ENCODE data around the gene PHEX.
"Not testable (repeated sequence)": the region's sequence is repeated elsewhere in the genome, so short reads cannot be mapped to it uniquely, and the experiment has no call there.

PHEX gene

DNA sequence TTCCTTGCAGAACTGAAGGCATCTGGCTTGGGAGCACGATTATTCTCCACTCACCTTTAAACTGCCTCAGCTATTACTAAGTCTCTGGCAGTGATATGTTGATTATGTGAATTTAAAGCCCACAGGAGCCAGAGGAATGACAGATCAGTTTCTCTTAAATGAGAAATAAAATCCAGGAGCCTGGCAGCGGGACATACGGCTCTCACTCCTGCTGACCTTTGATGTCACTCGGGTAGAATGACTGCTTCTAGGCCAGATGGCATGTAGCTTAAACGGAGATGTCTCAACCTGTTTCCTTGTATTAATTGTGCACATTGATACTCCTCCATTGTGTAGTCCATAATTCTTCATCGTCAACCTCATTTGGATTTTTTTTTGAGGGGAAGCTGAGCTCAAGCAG is 236.6 kb downstream of the PHEX start:
- no peak for DNase-seq

DNA sequence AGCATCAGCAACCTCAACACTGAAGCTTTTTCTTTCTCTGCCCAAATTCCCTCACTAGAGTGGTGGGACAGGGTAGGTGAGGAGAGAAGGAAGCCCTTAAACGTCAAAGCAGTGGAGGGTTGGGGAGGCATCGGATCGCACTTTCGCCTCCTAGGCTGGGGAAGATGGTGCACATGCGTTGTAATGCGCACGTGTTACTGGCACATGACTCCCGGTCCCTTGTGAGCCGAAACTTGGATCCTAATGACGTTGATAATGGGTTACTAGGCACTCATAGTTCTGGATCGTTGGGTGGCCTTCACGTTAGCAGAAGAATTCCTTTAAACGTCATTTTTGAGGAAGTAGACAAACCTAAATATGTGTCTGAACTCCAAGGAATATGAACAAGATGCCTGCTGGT is 240.5 kb downstream of the PHEX start, which contains the start of gene CBLL2:
Gene CBLL2, plus strand, starts transcription at position 301 of the 400 bp plus-strand sequence. Its CDS starts 79 bp downstream, at position 380.
- no peak for DNase-seq

DNA sequence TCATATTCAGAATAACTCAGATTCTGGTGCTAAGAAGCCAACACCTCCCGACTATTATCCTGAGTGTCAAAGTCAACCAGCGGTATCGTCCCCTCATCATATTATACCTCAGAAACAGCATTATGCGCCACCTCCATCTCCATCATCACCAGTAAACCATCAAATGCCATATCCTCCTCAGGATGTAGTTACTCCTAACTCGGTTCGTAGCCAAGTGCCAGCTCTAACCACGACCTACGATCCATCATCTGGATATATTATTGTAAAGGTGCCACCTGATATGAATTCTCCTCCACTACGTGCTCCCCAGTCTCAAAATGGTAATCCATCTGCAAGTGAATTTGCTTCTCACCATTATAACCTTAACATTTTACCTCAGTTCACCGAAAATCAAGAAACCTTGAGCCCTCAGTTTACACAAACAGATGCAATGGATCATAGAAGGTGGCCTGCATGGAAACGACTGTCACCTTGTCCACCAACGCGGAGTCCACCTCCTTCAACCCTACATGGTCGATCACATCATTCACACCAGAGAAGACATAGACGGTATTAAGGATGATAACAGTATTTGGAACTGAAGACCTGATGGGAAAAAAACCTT is 241.7 kb downstream of the PHEX start:
- DNase-seq: no peak

DNA sequence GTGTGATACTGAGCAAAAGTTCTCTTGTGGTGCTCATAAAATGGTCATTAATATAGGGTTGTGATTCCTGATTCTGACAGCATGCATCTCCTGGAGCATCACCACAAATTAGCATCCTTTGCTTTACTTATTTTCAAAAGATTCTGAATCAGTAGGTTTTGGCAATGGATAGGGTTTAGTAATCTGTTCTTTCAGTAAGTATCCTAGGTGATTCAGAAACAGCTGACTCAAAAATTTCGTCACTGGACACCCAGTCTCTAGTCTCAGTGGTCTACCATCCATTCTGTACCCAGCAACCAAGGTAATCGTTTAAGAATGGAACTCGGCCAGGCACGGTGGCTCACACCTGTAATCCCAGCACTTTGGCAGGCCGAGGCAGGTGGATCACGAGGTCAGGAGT is 244.7 kb downstream of the PHEX start:
- DNase-seq: no peak

DNA sequence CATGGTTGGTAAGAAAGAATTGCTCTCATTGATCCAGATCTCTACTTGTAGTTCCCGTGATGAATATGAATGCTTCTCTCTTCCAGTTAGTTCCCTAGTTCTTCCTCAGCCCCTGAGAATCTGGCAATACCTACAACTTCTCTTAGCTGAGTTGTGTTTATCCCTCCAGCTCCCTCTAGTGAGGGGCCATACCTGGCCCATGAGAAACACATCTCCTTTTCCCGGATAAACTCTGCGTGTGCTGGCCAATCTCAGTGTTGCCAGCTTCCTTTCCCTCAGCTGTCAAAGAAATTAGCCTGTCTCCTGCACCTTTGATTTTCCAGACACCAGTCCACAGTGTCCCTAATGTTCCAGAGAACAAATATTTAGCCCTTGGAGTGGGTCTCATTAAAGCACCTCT is 246.2 kb downstream of the PHEX start:
- DNase-seq: no peak

DNA sequence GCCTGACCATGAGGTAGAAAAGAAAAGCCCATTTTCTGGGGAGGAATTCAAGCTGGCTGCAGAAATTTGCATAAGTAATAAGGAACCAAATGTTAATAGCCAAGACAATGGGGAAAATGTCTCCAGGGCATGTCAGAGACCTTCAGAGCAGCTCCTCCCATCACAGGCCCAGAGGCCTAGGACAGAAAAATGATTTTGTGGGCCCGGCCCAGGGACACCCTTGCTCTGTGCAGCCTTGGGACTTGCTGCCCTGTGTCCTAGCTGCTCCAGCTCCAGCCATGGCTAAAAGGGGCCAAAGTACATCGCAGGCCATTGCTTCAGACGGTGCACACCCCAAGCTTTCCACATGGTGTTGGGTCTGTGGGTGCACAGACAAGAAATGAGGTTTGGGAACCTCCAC is 257.1 kb downstream of the PHEX start:
- not testable (repeated sequence) for DNase-seq

DNA sequence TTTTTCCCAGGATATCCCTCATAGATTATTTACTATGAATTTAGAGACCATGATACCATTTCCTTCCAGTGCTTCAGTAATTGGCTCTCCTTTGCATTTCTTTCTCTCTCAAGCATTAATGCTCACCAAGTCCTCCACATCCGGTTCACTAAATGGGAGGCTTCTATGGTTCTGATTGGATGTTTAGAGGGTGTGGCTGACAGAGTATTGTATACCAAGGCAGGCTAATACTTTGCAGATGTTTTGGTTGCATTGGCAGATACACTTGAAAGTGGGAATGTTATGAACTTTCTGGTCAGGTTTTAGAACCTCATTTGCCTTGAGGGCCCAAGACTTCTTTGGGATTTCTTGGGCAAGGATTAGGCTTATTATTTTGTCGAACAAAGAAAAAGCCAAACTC is 264.7 kb downstream of the PHEX start:
- no peak for DNase-seq

DNA sequence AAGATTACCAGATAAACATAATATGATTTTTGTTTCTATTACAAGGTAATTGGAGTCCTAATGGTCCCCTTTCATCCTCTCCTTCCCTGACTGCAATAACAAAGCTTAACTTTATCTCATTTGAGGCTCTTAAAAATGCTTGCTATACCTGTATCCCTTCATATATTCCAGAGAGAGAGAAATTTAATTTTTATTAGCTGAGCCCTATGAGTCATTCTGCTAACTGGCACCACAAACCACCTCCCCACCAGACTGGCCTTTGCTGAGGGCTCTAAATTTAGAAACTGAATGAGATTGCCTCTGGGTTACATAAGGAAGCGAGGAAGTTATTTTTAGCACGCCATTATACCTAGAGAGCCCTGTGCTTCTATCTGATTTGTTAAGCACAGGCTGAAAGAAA is 268.0 kb downstream of the PHEX start:
- no peak for DNase-seq
